HL-60 (cell line): ENCODE measurements around the gene ZC3H4.

ENCODE experiments used
- DNase-seq, 2 experiments: peaks; one replicate each; pipeline ENCODE4 v3.0.0-alpha.2; 2010 to 2020; ENCODE audit warnings: low read depth in 1 of 2, low spot score in 1 of 2
- H3K27ac ChIP-seq: fragments of 250-450 bp; sonication (Bioruptor Pico); replicated peaks from 2 replicates; pipeline ENCODE4 v1.5.1; 2020; ENCODE audit warnings: mild to moderate bottlenecking, moderate library complexity
- H3K27me3 ChIP-seq: fragments of 250-450 bp; sonication (Bioruptor Pico); 2 replicates; pipeline ENCODE4 v1.5.1; 2021; ENCODE audit warnings: mild to moderate bottlenecking, moderate library complexity; ENCODE audit not compliant: insufficient read depth, poor library complexity, severe bottlenecking
- H3K4me3 ChIP-seq: replicated peaks from 2 replicates; pipeline ENCODE4 v1.5.1; 2011; ENCODE audit warnings: mild to moderate bottlenecking, control low read depth, low read length; ENCODE audit not compliant: insufficient read depth
- GABPA ChIP-seq: IDR thresholded peaks from 2 replicates; pipeline ENCODE4 v1.6.1; 2012; ENCODE audit warnings: low read depth
- POLR2AphosphoS5 ChIP-seq: IDR thresholded peaks from 2 replicates; pipeline ENCODE4 v1.6.1; 2012; ENCODE audit warnings: low read depth
- REST ChIP-seq: IDR thresholded peaks from 2 replicates; pipeline ENCODE4 v1.6.1; 2012; ENCODE audit warnings: low read depth; ENCODE audit not compliant: insufficient replicate concordance
- SPI1 ChIP-seq: IDR thresholded peaks from 2 replicates; pipeline ENCODE4 v1.6.1; 2012; ENCODE audit warnings: low read depth, mild to moderate bottlenecking, borderline replicate concordance
- TF ChIP-seq, protein P1 (sequence below): IDR thresholded peaks from one replicate; pipeline ENCODE4 v1.5.1; 2011; ENCODE audit warnings: low read length, control low read depth, inconsistent platforms; ENCODE audit not compliant: insufficient read depth

ZC3H4 gene

GRCh38 chr19:47094557-47095475 is 18.8 kb downstream of the ZC3H4 start:
- Histone ChIP-seq H3K27ac (peak overlapping the region; percentile 96), H3K27me3 (no peaks in the 10 kb centered on the region), H3K4me3 (no peak overlapping the region)
- peak; percentile 37; the same call in 1 of the 2 replicates for TF ChIP-seq POLR2AphosphoS5
- no peak for TF ChIP-seq SPI1
- peak in 1 of 2 experiments; percentile 78 for DNase-seq

- DNase-seq, result no peak
- Histone ChIP-seq H3K4me3 (no peak overlapping the region), H3K27ac (peak overlapping the region; percentile 96), H3K27me3 (no peaks in the 10 kb centered on the region)
- TF ChIP-seq REST, result no peak
- no peak for TF ChIP-seq POLR2AphosphoS5
- TF ChIP-seq GABPA, result no peak
- TF ChIP-seq, protein P1, sequence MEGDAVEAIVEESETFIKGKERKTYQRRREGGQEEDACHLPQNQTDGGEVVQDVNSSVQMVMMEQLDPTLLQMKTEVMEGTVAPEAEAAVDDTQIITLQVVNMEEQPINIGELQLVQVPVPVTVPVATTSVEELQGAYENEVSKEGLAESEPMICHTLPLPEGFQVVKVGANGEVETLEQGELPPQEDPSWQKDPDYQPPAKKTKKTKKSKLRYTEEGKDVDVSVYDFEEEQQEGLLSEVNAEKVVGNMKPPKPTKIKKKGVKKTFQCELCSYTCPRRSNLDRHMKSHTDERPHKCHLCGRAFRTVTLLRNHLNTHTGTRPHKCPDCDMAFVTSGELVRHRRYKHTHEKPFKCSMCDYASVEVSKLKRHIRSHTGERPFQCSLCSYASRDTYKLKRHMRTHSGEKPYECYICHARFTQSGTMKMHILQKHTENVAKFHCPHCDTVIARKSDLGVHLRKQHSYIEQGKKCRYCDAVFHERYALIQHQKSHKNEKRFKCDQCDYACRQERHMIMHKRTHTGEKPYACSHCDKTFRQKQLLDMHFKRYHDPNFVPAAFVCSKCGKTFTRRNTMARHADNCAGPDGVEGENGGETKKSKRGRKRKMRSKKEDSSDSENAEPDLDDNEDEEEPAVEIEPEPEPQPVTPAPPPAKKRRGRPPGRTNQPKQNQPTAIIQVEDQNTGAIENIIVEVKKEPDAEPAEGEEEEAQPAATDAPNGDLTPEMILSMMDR, result no peak
- no peak for TF ChIP-seq SPI1
Observed at GRCh38 chr19:47093841-47094240, 19.7 kb downstream of the ZC3H4 start.

DNA sequence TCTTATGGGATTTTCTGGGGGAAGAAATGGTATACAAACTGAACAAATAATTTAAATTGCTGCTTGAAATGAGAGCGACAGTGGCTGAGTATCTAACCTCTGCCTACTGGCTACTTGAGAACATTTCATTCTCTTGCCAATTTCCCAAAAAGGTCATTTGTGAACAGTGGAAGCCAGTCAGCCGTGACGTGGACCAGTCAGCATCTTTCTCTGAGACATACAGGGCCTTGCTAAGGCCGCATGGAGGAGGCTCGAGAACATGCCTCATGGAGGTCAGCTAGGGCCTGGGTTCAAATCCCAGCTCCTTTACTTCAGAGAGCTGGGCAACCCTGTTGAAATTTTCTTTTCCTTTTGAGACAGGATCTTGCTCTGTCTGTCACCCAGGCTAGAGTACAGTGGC is 20.3 kb downstream of the ZC3H4 start:
- no peak overlapping the region for H3K4me3 ChIP-seq
- H3K27ac ChIP-seq, result peak overlapping the region; percentile 96
- DNase-seq, result no peak
- no peaks in the 10 kb centered on the region for H3K27me3 ChIP-seq
- no peak for TF ChIP-seq SPI1

DNA sequence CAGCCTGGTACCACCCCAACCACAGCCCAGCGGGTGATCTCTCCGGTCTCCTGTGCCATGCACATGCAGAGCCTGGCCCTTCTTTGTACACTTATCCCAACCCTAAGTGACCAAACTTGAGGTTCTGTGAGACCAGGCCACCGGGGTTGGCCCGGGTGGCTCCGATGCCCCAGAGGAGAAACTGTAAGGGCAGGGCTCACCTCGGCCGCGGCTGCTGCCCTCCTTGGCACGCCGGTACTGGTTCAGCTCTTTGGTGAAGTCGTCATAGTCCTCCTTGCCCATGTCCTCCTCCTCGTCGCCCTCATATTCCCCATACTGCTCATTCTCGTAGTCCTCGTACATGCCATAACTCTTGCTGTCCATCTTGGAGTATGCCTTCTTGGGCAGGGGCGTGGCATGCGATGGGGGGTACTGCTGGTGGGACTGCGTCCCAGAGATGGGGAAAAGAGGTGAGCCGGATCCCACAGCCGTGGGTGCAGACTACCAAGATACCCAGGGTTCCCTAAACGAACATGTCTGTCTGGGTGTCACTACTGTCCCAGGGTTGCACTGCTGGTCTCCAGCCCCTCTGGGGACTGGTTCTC is 23.7 kb downstream of the ZC3H4 start:
- Histone ChIP-seq H3K4me3 (no peak overlapping the region), H3K27ac (no peak overlapping the region), H3K27me3 (no peaks in the 10 kb centered on the region)
- TF ChIP-seq SPI1 (no peak), GABPA (no peak), POLR2AphosphoS5 (no peak), REST (no peak)
- TF ChIP-seq, protein P1, result no peak
- no peak for DNase-seq
